HG03045 (cell line): ENCODE measurements around the gene AIFM3.
A peak's percentile ranks its signal among the peaks of the same experiment; 100 is the strongest.
"Not testable (repeated sequence)": the region's sequence is repeated elsewhere in the genome, so short reads cannot be mapped to it uniquely, and the experiment has no call there.

ENCODE experiments used
- ATAC-seq: cut with Tn5 transposase; IDR thresholded peaks from one replicate; pipeline ENCODE4 v1.9.1; 2021; ENCODE audit warnings: mild to moderate bottlenecking, moderate library complexity; ENCODE audit not compliant: unreplicated experiment

AIFM3 gene

GRCh38 chr22:21000207-21000986, 33.3 kb downstream of the AIFM3 start:
- no peak for ATAC-seq

DNA sequence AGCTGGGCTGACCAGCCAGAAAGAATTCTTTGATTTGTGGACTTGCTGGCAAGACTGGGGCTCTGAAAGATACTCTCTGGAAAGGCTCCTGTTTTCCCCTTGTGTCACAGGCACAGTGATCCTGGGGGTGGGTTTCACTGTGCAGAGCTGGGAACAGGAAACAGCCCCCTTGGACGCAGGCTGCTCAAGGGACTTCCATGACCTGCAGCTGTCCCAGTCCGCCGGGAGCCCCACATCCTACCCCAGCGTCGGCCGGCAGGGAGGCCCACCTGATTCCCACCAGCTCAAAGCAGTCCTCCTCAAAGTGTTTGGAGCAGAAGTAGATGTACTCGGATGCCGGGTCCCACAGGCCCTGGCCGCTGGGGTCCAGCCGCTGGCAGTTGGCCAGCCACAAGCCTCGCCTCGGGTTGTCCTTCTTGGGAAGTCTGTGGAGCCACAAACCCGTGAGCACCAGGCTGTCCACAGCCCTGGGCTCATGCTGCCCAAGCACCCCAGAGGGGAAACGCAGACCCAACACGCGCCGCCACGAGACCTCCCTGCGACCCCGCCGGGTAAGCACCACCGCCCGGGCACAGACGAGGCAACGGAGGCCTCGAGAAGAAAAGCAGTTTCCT, 34.0 kb downstream of the AIFM3 start:
- no peak for ATAC-seq

- peak; percentile 86 for ATAC-seq
Measured at GRCh38 chr22:21001601-21002325, 34.7 kb downstream of the AIFM3 start, which contains the start of gene THAP7. TSS of gene THAP7 (minus strand) at chr22:21002118. CDS start at chr22:21001911, 207 bp downstream.

DNA sequence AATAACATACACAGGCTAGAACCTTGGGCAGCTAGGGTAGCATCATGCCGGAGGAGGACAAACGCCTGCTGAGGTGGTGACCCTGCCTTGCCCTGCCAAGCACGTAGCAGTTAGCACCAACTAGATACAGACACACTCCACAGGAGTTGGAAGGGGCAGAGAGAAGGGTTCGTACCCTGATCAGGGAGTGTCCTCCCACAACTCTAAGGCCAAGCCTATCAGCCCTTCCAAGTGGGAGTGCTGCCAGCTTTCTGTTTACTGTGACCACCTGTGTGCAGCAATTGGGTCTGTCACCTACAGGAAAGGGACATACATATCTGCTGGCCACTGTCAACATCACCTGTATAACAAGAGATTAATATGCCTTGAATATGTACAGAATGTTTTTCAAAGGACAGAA, 36.7 kb downstream of the AIFM3 start:
- no peak for ATAC-seq

GRCh38 chr22:21009208-21009607, 42.2 kb downstream of the AIFM3 start:
- not testable (repeated sequence) for ATAC-seq

DNA sequence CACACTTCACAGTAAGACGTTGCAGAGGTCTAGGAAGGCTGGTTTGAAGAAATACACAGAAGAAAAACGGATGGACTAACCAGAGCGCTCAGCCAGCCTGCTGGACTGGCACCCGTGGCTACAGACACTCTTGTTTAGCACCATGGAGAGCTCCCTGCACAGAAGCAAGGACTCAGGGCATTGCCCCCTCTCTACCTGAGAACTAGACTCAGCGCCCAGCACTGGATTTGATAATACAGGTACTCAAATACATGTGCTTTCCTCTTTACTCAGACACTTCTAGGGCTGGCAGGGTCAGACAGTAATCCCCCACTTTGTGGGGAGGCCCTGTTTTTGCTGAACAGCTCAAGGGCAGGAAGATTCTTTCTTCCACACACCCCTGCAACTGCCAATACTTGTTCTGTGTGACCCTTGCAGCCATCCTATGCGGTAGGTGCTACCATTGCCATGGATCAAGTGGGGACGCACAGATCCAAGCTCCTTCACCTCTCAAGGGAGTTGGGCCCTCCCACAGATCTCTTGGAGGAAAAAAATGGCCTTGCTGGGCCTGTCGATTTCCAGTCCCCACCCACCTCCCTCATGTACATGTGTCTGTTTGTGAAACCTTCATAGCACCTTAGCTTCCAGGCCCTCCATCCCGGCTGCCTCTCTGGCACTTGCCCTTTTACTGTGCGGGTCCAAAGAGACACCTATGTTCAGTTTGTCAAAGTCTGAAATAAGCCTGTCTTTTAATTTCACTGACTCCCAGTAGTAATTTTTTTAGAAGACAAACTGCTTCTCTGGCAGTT, 42.8 kb downstream of the AIFM3 start:
- ATAC-seq, result no peak

GRCh38 chr22:21010426-21011113, 43.5 kb downstream of the AIFM3 start:
- no peak for ATAC-seq

DNA sequence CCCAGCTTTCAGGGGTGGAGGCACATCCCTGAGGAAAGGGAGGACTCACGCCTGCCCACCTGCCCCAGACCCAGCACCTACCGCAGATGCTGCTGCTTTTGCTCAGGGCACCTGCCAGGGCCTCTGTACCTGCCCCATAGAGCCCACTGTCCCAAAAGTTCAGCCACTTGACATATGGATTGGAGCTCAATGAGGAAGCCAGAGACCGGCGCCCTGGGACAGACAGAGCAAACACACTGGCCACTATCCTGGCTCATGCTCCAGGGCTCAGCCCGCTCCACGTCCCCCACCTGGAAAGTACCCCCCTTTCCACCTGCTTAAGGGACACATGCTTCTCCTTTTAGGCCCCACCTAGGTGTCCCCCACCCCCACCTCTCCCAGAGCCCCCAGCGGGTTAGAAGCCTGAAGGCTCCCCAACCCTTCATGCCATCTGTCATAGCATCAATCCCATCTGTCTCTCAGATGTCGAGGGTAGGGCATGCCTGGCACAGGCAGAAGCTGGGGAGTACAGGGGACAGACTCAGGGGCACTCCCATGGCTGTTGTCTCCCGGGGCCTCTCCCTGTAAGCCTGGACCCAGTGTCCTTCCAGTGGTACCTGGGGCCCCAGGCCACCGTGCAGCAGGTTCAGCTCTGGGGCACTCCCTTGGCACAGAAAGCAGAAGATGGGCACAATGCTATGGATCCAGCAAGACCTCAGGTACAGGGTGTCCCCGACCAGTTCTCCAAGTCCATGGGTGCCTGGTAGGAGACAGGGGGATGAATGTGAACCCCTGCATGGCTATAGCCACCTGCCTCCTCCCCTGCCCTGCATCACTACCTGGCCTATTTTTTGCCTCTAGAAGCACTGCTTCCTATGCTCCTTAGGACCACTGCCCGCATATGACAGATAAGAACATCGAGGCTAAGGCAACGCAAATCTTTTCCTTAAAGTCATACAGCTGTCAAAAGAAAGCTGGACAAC, 45.7 kb downstream of the AIFM3 start:
- no peak for ATAC-seq

GRCh38 chr22:21013657-21014201, 46.7 kb downstream of the AIFM3 start:
- ATAC-seq, result no peak

DNA sequence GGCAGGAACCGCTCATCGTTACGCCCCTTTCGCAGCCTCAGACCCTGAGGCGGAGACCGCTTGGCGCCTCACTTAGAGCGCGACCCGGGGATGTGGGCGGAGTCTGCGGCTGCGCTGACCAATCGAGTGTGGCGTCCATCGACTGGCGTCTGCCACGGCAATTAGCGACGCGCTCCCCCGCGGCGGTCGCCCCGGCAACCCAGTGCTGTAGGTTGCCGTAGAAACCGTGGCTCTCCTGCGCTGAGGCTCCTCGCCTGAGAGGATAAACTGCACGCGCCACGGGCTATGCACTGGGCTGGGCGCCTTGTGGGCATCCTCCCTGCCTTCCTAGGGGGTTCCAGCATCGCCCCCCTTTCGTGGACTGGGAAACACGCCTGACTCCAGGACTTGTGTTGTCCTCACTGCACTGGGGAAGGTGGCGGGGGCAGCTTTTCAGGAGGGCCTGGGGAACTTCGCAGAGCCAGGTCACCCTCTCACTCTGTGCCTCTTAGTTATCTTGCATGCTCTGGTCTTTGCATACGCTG, 47.2 kb downstream of the AIFM3 start:
- ATAC-seq, result peak; percentile 73

DNA sequence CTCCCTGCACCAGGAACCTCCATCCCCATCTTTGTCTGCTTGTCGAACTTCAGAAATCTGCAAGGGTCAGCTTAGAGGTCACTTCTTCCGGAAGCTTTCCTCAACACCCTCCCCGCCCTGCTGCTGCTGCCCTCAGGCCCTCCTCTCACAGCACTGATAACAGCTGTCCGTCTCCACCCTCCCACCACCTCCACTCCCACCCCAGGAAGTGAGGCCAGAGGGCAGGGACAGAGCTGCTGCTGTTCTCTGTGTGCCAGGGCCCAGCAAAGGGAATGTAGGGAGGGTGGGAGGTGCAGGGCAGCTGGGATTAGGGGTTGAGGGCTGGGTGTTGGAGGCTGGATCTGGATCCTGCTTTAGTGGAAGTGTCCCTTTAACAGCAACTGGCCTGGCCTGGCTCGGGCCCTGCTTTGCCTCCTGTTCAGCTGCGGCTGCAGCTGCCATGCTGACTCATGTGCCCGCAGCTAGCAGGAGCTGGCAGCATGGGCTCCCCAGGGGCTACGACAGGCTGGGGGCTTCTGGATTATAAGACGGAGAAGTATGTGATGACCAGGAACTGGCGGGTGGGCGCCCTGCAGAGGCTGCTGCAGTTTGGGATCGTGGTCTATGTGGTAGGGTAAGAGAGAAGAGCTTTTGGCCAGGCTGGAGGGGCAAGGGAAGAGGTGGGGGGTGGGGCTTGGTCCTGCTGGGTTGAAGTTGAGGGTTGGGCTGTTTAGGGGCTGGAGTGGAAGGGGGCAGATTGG, 47.8 kb downstream of the AIFM3 start, which contains the start of gene P2RX6:
Gene P2RX6 (plus strand): TSS at position 440 of the 740 bp plus-strand sequence. CDS start 10 bp downstream, at position 450.
- no peak for ATAC-seq

DNA sequence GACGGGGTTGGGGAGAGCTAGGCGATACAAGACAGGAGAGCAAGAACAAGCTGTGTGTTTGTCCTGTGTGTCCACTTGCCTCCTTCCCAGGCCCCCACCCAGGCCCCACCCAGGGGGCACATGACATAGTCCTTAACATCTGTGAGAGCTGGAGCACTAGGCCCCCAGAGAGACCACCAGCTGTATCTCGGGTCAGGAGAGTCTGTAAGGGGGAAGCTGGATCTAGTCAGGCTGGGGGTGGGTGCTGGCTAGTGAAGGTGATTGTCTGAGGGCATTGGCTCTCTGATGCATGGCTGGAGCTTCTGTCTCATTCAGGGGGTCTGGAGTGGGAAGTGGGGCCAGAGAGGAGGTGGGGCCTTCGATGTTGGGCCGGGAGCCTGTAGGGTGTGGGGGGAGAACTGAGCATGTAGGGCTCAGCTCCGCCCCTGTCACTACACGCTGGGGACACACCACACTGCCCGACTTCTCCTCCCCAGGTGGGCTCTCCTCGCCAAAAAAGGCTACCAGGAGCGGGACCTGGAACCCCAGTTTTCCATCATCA, 48.5 kb downstream of the AIFM3 start:
- ATAC-seq, result no peak

- no peak for ATAC-seq
Measured at GRCh38 chr22:21016644-21017420, 49.8 kb downstream of the AIFM3 start.

DNA sequence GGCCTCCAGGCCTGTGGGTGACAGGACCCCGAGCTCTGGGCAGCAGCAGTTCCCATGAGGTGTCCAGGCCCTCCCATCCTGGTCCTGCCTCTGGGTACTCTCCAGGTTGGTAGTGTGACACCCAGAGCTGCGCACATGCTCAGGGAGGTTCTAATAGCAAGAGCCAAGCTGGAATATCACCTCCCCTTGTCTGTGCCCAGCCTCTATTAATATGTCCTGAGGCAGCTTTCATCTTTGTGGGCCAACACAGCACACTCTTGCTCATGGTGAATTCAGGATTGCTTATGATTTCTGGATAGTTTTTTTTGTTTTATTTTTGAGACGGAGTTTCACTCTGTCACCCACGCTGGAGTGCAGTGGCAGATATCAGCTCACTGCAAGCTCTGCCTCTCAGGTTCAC, 51.3 kb downstream of the AIFM3 start:
- ATAC-seq, result no peak

DNA sequence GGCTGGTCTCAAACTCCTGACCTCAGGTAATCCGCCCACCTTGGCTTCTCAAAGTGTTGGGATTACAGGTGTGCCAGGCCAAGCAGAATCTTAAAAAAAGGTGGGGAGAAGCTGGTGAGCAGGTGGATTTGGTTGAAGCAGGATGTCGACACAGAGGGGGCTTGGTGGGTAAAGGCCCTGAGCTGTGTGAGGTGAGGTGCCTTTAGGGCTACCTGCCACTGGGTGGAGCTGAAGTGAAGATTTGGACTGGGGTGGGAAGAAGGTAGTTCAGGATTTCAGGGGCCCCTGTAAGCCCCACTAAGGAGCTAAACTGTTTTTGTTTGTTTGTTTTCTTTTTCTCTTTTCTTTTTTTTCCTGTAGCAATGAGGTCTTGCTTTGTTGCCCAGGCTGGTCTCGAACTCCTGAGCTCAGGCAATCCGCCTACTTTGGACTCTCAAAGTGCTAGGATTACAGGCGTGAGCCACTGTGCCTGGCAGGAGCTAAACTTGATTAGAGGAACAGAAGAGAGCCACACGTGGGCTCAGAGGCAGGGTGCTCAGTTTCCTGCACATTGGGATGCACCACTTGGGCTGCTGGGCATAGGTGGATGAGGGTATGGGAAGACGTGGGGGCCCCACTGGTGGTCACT, 53.9 kb downstream of the AIFM3 start:
- no peak for ATAC-seq

- no peak for ATAC-seq
Measured at GRCh38 chr22:21022507-21022906, 55.5 kb downstream of the AIFM3 start.
